Lower lobe of right lung (tissue), 2 donors: ENCODE data around the gene CALN1. TPM values are rescaled to one million over a fixed set of nuclear protein-coding genes. Genes with fewer than 3 reads are reported as not detected.

ENCODE experiments used
- ATAC-seq, 2 donors: fragments of 200-7000 bp; cut with Tn5 transposase; one replicate each; pipeline ENCODE4 v1.9.1; 2020 to 2022; ENCODE audit warnings: mild to moderate bottlenecking in 2 of 2, moderate library complexity in 2 of 2
- DNase-seq: peaks from one replicate; pipeline ENCODE4 v3.0.0-alpha.2; 2020
- H3K27ac ChIP-seq: fragments of 200-600 bp; one replicate; pipeline ENCODE4 v1.8.0; 2022
- H3K27me3 ChIP-seq: fragments of 200-600 bp; one replicate; pipeline ENCODE4 v1.8.0; 2022; ENCODE audit warnings: low read depth
- H3K36me3 ChIP-seq: fragments of 200-600 bp; one replicate; pipeline ENCODE4 v1.8.0; 2022; ENCODE audit warnings: mild to moderate bottlenecking
- H3K4me1 ChIP-seq: fragments of 200-600 bp; one replicate; pipeline ENCODE4 v1.8.0; 2022
- H3K4me3 ChIP-seq: fragments of 200-600 bp; one replicate; pipeline ENCODE4 v1.8.0; 2022; ENCODE audit warnings: mild to moderate bottlenecking
- H3K9me3 ChIP-seq: fragments of 200-600 bp; one replicate; pipeline ENCODE4 v1.8.0; 2022
- CTCF ChIP-seq: fragments of 200-600 bp; IDR thresholded peaks from one replicate; pipeline ENCODE4 v1.8.0; 2022; ENCODE audit warnings: antibody characterized with exemption, mild to moderate bottlenecking
- intact Hi-C: fragments of 100-400 bp; cut with DNase I; formaldehyde crosslinking; loops from one replicate; pipeline ENCODE4 v1.11.0; 2022
- total RNA-seq: library from RNA; stranded (reverse); fragmentation: NEBNext Ultra II Directional; extraction: Animal tissue kit (Norgen Biotek cat#: 25700); gene quantifications from one replicate; pipeline ENCODE4 v1.2.1, GENCODE V29; 2021
- donor health status: DM: no; HTN: yes; CAD: no; lungs with severe emphysema.

Gene CALN1
- total RNA-seq, 1 donor from 2014 or later: not detected

DNA sequence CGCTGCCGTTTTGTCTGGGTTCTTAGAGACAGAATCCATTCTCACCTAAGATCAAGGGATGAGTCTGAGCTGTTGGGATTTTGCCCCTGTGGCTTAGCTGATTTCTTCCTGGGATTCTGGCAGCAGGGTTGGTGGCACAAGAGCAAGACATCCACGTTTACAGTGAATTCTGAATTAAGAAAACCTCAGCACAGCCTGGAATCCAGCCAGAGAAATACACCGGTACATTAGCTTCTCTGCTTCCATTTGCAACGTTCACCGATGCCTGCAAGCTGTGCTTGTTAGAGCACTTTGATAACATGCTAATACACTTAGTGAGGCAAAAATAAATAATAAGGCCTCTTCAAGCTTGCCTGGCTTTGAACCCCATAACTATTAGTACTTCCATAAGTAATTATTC, 569.8 kb downstream of the CALN1 start:
- TF ChIP-seq CTCF: no peak
- ATAC-seq: no peak
- intact Hi-C loops: no loop called here
- Histone ChIP-seq H3K4me3 (no peak overlapping the region), H3K4me1 (no peaks in the 10 kb centered on the region), H3K27ac (no peak overlapping the region), H3K36me3 (no peaks in the 10 kb centered on the region), H3K9me3 (no peaks in the 10 kb centered on the region), H3K27me3 (no peaks in the 10 kb centered on the region)
- no peak for DNase-seq

DNA sequence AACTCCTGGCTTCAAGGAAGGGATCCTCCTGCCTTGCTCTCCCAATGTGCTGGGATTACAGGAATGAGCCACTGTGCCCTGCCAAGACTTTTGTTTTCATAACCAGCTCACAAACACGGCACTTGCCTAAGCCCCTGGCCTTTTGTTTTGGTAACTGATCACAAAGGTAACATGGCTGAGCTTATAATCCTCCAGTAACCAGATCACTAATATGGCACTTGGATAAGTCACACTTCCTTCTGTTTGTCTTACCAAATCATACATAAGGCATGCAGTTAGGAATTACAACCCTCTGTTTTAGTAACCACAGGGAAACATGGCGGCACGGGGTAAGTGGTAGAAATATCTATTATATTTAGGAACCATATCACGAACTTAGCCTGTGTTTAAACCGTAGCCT, 577.1 kb downstream of the CALN1 start:
- Histone ChIP-seq H3K27ac (no peak overlapping the region), H3K4me1 (no peaks in the 10 kb centered on the region), H3K27me3 (no peaks in the 10 kb centered on the region), H3K36me3 (no peaks in the 10 kb centered on the region), H3K4me3 (no peak overlapping the region), H3K9me3 (no peaks in the 10 kb centered on the region)
- intact Hi-C loops: no loop called here
- no peak for TF ChIP-seq CTCF
- ATAC-seq (no peak), DNase-seq (no peak)

GRCh38 chr7:71829515-71829914, 582.6 kb downstream of the CALN1 start:
- no peak for ATAC-seq
- intact Hi-C loops: no loop called here
- Histone ChIP-seq H3K27ac (no peak overlapping the region), H3K9me3 (no peaks in the 10 kb centered on the region), H3K4me1 (no peaks in the 10 kb centered on the region), H3K27me3 (no peaks in the 10 kb centered on the region), H3K36me3 (no peaks in the 10 kb centered on the region), H3K4me3 (no peak overlapping the region)
- TF ChIP-seq CTCF: no peak
- DNase-seq: no peak

GRCh38 chr7:71828361-71828760, 583.8 kb downstream of the CALN1 start:
- Histone ChIP-seq H3K4me3 (no peak overlapping the region), H3K36me3 (no peaks in the 10 kb centered on the region), H3K4me1 (no peaks in the 10 kb centered on the region), H3K27me3 (no peaks in the 10 kb centered on the region), H3K27ac (no peak overlapping the region), H3K9me3 (no peaks in the 10 kb centered on the region)
- no peak for ATAC-seq
- no peak for TF ChIP-seq CTCF
- intact Hi-C loops: no loop called here
- DNase-seq: no peak

- Histone ChIP-seq H3K4me1 (no peaks in the 10 kb centered on the region), H3K36me3 (no peaks in the 10 kb centered on the region), H3K9me3 (no peaks in the 10 kb centered on the region), H3K27me3 (no peaks in the 10 kb centered on the region), H3K4me3 (no peak overlapping the region), H3K27ac (no peak overlapping the region)
- no peak for ATAC-seq
- no peak for TF ChIP-seq CTCF
- intact Hi-C loops: no loop called here
- no peak for DNase-seq
Observed at GRCh38 chr7:71826141-71826540, 586.0 kb downstream of the CALN1 start.
